Endometrial microvascular endothelial cells (primary cell): Measurements from ENCODE around the gene SNAP25. TPM values are rescaled to one million over a fixed set of nuclear protein-coding genes. Genes with fewer than 3 reads are reported as not detected.

Source experiments
- in situ Hi-C: cut with HindIII; loops from 2 replicates; pipeline ENCODE4 v1.10.0; 2017; ENCODE audit warnings: low sequenced_read_pairs, low pct_unique_long_range_greater_than_20kb; ENCODE audit errors: inconsistent ontology term
- total RNA-seq: library from RNA; depleted of rRNA; stranded (reverse); fragments of >200 nt; gene quantifications from one replicate; pipeline ENCODE4 v1.2.3, GENCODE V29; 2015; ENCODE audit errors: inconsistent ontology term

The SNAP25 gene
- total RNA-seq, 1 donor from 2014 or later: 0.09 TPM

DNA sequence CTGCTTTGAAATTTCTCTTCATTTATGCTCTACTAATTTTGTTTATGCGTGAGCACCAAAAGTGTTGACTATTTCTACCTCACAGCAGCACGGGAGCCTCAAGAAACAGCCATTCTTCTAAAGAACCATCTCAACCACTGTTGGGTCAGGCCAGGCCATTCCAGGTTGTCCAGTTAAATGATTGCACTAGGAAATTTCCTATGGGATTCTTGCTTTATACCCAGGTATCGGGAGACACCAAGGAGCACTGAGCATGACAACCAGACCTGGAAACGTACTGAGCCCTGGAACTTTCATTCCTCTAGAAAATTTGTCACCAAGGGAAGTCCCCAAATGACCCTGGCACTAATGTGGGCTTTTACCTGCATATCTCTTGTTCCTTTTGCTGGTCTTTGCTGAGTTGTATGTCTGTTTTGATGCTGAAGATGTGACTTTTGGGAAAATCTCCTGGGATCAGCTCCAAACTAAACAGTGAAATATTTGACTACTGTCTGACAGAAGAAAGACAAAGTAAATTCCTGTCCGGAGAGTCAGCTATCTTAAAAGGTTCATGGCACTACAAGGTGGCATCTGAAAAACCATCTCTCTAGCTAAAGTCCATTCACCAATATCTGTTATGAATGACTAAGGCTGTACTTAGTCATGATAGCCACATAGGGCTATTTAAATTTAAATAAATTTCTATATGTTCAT lies 70.5 kb downstream of the SNAP25 start:
- in situ Hi-C loops: no loop called here

DNA sequence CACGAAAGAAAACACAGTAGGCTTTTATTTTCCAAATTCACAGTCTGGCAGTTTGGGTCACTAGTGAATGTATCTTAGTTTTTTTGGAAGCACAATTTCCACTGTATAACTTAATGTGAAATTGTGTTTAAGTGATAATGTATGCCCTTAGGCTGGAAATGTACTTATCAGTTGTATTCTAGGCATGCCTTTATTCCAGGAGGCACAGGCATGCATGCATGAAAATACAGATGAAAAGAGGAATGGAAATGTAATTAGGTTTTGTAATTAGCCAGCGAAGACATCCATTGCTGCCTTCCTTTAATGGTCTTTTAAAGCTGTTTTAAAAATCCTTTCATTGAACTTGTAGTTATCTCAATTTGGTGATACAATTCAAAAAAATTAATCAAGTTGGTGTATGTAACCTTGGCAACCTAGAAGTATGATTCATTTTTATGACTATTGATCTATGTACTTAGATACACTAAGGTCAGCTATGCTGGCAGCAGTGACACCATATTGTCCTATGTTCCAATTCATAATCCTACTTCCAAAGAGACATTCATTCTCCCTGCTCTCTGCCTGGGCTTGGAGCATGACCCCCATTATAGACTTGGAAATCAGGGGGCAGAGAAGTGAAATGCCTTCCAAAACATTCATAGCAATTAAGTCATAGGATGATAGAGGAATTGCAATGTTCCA lies 73.1 kb downstream of the SNAP25 start:
- in situ Hi-C loops: no loop called here

DNA sequence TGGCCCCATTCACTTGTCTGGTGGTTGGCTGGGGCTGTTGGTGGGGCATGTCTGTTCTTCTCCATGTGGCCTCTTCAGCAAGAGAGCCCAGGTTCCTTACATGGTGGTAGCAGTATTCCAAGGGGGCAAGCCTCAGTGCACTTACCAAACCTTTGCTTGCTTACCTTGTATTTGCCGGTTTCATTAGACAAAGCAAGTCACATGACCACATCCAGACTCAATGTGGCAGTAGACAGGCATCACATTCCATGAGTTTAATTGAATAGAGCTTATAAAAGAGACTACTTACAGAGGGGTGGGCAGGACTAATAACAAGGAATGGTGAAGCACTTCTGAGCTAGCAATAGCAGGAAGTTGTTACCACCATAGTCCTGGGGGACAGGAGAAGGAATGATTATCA lies 78.6 kb downstream of the SNAP25 start:
- in situ Hi-C loops: no loop called here

DNA sequence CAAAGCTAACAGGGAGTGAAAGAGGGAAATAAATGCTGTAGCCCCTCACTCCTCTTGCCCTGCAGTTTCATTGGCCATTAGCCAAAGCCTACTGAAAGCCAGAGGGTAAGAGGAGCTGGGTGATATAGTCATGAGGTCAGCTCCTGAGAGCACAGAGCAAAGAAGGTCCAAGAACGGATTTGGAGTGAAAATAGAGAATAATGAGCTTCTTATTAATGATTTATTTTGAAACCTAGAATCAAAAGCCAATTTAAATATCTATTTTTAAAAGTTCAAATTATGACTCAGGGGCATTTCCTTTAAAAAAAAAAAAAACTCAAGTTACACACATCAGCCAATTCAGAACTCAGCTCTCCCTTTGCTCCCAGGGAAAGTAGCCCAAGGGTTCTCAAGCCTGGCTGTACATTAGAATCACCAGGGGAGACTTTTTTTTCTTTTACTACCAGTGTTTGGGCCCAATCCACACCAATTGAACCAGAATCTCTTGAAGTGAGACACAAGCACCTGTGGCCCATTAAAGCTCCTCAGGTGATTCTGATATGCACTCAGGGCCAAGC lies 79.1 kb downstream of the SNAP25 start:
- in situ Hi-C loops: no loop called here

DNA sequence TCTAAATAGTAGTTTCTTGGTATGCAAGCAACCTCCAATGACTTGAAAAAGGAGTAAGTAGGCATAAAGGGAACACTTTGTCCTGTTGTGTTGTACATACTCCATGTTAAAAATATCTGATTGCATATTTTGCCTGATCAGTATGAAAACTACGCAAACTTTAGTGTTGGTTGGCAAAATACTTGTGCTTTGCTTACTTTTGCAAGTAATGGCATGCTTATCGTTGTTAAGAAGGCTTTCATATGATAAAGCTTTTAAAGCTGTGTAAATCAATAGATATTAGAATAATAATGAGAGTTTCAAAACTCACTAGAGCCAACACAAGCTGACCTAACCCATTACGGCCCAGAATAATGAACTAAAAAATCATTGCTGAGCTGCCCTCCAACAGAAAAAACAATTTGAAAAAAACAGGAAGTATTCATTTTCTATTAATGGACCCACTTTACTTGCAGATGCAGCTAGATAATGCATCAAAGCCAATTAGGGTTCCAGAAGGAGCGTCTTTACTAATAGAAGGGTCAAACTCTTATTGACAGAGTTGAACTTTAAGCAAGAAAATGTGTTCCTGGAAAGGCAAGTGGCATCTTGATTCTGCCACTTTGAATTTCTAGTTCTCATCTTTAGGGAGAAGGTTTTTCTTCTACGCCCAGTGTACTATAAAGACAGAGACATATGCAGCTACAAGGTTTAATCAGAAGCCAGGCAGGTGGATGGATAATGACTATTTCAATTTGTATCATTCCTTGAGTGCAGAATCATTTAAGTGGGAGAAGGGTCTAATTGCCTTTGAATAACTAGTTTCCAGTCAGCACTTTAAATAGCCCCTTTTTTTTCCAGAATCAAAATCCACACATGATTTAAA lies 82.2 kb downstream of the SNAP25 start:
- in situ Hi-C loops: no loop called here

DNA sequence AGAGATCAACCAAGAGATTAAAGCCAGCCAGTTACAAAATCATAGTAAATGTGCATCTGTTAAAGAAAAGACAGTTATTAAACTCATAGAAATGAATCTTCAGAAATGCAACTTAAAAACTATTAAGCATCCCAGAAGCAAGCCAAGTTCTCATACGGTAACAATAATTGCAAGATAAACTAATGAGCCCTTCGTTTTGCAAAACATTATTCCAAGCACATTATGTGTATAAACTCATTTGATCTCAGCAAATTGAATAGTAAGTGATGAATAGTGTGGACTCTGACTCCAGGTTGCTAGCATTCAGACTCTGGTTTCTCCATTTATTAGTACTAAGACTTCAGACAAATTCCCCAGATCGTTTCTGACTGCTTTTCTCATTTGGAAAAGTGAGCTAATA lies 85.2 kb downstream of the SNAP25 start:
- in situ Hi-C loops: no loop called here

DNA sequence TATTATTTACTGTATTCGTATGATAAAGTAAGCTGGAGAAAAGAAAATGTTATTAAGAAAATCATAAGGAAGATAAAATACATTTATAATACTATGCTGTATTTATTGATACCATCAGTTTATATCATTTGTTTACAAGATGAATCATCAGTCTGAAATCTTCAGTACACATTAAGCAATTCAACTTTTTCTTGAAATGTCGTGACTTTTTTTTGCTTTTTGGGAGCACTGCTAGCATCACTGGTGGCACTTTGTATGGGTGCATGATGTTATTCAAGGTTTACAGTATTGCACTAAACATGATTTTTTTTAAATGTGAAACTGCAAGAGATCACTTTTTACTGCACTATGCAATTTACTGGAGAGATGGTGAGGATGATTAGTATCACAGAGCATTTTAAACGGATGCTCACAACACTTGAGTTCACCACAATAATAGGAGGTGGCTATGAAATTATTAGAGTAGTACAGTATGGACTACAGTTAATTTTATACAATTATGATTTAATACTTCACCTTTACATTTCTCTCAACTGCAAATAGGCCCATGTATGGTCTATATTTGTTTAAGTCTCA lies 85.9 kb downstream of the SNAP25 start:
- in situ Hi-C loops: no loop called here

DNA sequence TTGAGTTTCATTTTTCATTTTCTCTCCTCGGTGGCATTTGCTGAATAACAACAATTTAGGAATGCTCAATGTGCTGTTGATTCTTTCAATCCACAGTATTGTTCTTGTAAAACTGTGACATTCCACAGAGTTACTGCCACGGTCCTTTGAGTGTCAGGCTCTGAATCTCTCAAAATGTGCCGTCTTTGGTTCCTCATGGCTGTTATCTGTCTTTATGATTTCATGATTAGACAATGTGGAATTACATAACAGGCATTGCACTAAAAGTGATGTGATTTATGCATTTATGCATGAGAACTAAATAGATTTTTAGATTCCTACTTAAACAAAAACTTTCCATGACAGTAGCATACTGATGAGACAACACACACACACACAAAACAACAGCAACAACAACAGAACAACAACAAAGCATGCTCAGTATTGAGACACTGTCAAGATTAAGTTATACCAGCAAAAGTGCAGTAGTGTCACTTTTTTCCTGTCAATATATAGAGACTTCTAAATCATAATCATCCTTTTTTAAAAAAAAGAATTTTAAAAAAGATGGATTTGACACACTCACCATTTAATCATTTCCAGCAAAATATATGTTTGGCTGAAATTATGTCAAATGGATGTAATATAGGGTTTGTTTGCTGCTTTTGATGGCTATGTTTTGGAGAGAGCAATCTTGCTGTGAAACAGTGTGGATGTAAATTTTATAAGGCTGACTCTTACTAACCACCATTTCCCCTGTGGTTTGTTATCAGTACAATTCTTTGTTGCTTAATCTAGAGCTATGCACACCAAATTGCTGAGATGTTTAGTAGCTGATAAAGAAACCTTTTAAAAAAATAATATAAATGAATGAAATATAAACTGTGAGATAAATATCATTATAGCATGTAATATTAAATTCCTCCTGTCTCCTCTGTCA lies 88.1 kb downstream of the SNAP25 start:
- in situ Hi-C loops: no loop called here

DNA sequence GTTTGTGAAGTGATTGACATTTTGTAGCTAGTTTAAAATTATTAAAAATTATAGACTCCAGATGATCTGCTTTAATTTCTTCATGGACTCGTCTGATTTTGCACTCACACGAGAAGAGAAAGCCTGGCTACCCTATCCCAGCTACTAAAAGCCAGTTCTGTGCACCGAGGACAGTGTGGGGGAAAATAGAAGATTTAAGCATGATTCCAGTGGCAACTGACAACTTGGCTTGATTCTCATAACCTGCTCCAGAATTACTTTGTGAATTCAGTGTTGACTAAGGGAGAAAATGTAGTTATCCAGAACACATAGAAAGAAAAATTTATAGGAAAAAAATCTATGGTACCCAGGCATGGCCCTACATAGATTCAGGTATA lies 88.7 kb downstream of the SNAP25 start:
- in situ Hi-C loops: no loop called here

DNA sequence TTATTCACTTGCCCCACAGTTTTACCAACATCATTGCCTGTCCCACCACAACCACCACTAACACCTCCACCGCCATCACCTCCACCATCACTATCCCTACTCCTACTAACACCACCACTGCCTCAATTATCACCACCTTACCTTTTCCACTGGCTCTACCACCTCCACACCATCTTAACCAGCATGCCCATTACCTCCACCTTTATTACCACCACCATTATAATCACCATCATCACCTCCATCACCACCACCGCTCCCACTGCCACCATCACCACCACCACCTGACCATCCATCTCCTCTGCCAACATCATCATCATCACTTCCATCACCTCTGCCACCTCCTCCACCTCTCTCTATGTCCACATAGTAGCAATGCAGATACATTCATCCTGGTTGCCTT lies 90.0 kb downstream of the SNAP25 start:
- in situ Hi-C loops: no loop called here

DNA sequence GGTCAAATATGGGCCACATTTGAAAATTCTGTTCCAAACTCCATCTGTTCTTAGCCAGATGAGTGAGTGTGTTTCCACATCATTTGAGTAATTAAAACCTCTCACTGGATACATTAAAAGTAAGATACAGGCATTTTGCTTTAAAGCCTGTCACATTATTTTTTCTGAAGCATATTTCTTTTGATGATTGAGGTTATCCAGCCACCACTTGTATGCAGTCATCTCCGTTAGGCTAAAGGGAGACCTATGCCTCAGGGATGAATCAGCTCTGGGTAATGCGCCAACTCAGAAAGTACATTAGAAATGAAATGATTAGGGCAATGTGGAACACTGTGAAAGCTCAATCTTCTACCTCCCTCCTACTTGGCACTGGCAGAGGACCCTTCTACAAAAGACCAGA lies 90.7 kb downstream of the SNAP25 start:
- in situ Hi-C loops: no loop called here

DNA sequence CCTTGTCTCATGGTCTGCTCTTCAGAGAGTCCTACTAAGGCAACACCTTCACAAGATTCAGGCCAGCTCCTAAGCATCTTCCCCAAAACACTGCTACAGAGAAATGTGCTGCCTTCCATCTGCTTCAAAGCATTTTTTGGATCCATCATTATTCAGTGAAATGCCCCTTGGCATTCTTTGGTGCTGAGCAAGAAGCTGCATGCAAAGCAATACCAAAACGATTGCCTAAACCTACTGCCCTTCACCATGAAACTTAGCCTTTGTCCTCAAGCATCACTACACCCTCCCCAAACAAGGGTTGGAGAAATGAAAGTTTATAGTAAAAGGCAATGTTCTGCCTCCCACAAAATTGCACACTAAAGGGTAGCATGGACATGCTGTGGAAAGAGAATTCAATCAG lies 93.5 kb downstream of the SNAP25 start:
- in situ Hi-C loops: no loop called here

DNA sequence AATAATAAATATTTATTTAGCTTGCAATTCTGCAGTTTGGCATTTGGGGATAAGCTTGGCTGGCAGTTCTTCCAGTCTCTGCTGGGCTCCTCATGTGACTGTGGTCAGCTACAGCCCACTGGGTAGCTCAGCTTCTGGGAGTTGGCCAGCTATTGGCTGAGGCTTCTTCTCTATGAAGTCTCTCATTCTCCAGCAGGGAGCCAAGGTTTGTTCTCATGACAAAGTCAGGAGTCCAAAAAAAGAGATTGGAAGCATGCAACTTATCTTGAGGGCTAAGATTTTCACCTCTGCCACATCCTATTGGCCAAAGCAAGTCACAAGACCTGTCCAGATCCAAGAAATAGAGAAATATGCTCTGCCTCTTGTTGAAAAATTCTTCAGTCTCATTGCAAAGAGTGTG lies 94.6 kb downstream of the SNAP25 start:
- in situ Hi-C loops: no loop called here

DNA sequence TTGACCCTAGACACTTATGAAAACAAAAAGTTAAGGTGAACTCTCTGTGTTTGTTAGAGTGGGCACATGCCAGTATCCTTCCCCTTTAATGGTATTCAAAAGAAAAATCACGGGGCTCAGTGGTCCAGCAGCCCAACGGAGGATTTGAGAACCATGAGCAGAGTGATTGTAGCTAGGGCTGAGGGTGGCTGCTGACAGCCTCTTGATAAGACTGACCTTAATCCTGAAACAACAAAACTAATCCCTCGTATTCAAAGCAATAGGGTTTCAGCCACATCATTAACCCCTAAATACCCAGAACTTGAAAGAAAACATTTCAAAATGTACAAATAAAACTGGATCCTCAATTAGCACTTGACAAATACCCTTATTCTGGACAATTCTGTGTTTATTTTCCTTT lies 95.1 kb downstream of the SNAP25 start:
- in situ Hi-C loops: no loop called here

DNA sequence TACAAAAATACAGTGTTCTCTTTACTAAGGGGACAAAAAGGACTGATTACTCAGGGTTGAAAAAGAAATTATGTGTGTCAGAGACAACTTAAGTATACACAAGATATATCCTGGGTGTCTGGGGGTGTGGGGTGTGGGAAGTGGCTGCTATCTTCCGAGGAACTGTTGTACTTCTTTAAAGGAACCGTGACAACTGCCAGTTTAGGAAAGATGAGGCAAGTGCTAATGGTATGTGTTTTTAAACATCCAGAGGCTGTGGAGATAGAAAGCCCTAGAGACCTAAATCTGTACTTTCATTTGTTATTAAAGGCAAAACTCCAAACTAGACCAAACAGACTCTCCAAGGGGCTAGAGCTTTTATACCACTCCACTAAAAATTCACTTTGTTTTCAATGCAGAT lies 95.6 kb downstream of the SNAP25 start:
- in situ Hi-C loops: no loop called here

DNA sequence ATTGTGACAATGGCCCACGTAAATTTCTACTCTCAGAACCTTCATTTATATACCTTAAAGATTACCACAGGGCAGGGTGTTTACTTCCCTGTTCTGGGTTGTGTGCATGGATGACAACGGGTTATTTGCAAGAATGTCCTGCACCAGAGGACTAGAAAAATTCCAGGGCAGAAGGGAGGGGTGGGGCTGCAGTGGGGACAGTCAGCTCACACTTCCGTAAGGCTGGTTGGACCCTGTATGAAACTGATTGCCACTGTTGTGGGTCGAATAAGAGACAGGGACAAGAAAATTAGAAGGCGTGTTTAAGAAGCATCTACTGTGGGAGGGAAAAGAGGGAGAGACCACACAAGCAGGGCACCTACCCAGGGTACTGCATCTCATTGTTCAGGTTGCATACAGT lies 96.5 kb downstream of the SNAP25 start:
- in situ Hi-C loops: no loop called here

DNA sequence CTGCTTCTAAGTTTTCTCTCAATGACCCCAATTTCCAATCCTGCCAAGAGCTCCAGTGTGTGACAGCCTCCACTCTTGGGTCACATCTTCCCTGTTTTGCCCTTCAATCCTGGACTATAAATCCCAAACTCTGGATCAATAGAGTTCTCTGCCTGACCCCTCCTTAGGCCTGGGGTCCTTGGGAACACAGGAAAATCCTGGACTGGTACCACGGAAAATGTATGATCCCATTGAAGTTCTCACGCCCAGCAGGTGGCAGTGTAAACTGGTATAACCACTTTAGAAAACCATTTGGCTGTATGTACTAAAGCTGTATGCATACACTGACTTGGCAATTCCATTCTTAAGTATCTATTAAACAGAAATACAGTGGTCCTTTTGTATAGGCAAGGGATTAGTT lies 98.0 kb downstream of the SNAP25 start:
- in situ Hi-C loops: no loop called here

DNA sequence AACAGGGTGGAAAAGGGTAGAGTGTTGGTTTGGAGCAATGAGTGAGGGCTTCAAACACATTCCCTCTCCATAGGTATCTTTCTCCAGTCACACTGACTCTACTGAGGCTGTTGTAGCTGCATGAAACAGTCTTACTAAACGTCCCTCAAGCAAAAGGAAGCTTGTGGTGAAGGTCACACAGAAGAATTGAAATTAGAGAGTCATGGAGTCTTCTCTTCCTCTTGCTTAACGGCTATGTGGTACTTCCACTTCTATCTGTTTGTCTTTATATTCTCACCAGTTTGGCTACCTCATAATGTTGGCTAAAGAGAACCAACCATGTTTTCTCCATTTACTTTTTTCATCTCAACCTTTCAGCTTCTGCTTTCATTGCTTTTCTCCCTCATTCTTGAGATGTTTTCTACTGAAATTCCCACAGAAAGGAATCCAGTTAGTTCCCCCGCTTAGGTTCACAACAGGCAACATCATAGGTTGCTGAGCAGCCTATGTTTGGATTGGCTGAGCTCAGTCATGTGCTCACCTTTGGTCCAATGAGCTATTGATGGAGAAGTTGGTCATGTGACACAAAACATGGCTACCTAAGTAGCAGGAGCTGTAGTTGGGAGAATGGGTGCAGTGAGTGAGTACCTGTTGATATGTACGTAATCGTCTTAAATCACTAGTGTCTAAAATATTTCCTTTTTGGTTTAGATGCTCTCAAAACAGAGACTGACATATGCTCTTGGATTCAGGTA lies 99.8 kb downstream of the SNAP25 start:
- in situ Hi-C loops: no loop called here
